AG04450 (cell line): Measurements from ENCODE around the gene PKDREJ. TPM values are rescaled to one million over a fixed set of nuclear protein-coding genes. Genes with fewer than 3 reads are reported as not detected.
"Not testable (repeated sequence)": the region's sequence is repeated elsewhere in the genome, so short reads cannot be mapped to it uniquely, and the experiment has no call there.

Experiments used
- CTCF ChIA-PET: fragments of 300-600, 350-600 bp; formaldehyde crosslinking; extraction: SDS; loops from one replicate; lab custom pipeline; 2022; ENCODE audit warnings: antibody characterized with exemption, inconsistent platforms; lab: Charles Lee
- POLR2A ChIA-PET: fragments of 350-600 bp; formaldehyde crosslinking; extraction: SDS; loops from one replicate; lab custom pipeline; 2021; ENCODE audit warnings: antibody characterized with exemption, inconsistent platforms; lab: Yijun Ruan, JAX
- DNase-seq: peaks from one replicate; pipeline ENCODE4 v3.0.0-alpha.2; 2011; ENCODE audit warnings: low read depth, low spot score
- H3K27ac ChIP-seq: one replicate; pipeline ENCODE4 v1.5.1; 2012; ENCODE audit warnings: low read depth, low read length, control low read depth
- H3K27me3 ChIP-seq: one replicate; pipeline ENCODE4 v1.6.0; 2012; ENCODE audit warnings: low read length; ENCODE audit not compliant: control insufficient read depth, insufficient read depth
- H3K4me3 ChIP-seq: 2 replicates; pipeline ENCODE4 v1.5.1; 2011; ENCODE audit warnings: mild to moderate bottlenecking, low read depth, low read length, control low read depth
- H3K9me3 ChIP-seq: 2 replicates; pipeline ENCODE4 v1.5.1; 2012; ENCODE audit warnings: low read length; ENCODE audit not compliant: control insufficient read depth, insufficient read depth
- polyA minus RNA-seq: library from RNA; depleted of rRNA, polyadenylated mRNA; stranded (reverse); fragments of >200 nt; gene quantifications from 2 replicates; pipeline ENCODE4 v1.2.3, GENCODE V29; 2011; rRNA and poly(A)+ RNA removed
- polyA plus RNA-seq: library from polyadenylated mRNA; depleted of rRNA; stranded (reverse); fragments of >200 nt; gene quantifications from 2 replicates; pipeline ENCODE4 v1.2.3, GENCODE V29; 2011; rRNA removed
- TF ChIP-seq, protein P1 (sequence below): IDR thresholded peaks from 2 replicates; pipeline ENCODE4 v1.5.1; 2011; ENCODE audit warnings: low read depth, low read length, control low read depth, inconsistent platforms

Gene PKDREJ, protein sequence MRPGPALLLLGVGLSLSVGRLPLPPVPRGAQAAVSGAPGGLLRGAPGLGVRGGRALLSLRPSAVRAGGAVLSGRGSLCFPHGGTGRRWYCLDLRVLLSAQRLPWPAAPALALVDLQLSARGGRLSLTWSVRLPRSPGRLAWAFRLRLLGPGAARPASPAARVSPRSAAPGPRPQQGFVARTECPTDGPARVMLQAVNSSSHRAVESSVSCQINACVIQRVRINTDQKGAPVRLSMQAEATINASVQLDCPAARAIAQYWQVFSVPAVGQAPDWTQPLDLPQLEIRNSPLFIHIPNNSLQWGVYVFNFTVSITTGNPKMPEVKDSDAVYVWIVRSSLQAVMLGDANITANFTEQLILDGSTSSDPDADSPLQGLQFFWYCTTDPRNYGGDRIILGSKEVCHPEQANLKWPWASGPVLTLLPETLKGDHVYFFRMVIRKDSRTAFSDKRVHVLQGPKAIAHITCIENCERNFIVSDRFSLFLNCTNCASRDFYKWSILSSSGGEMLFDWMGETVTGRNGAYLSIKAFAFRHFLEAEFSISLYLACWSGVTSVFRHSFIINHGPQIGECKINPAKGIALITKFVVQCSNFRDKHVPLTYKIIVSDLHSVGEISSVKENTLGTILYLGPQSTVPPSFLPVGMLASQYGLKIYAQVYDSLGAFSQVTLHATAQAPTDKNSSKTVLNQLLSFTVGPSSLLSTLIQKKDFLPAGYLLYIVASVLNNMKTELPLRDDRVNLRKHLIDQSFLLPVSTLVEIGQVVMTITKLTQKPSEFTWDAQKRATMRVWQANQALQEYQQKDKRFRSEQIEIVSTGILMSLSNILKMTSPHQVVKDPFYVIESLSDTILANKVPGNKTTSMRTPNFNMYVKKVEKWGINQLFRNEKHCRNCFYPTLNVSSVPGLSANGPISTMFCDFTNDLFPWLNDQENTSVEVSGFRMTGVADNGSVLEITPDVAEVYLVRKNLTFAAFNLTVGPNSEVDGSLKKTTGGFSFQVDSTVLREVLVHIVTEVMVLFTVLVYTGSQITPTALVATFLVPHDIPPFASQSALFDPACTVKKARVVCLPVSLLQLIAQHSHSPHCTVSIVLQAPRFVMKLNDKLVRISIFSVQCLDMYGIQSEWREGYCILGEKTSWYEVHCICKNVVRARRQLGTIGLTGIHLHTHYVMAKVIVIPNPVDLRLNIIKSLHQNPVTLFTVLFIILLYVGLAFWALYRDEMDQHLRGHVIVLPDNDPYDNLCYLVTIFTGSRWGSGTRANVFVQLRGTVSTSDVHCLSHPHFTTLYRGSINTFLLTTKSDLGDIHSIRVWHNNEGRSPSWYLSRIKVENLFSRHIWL (N-terminal part only)
- polyA plus RNA-seq: 0.01 TPM in 2 replicates
- polyA minus RNA-seq: 0.05 and 0.09 TPM in 2 replicates

DNA sequence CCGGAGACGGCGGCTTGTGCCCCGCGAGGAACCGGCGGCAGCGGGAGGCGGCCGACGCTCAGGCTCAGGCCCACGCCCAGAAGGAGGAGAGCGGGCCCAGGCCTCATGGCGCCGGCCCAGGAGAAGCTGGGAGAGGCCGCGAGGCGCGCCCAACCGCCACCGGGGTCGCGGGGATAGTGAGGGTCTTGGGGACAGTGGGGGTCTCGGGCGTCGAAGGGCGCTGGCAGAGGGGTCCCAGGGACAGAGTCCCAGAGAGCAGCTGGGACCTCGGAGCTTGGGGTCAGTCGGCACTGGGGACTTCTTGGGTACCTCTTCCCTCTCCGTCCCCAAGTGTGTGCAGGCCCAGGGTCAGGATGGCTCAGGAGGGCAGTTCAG, at the start of gene PKDREJ:
PKDREJ (minus strand) TSS at position 128 of the 375 bp plus-strand sequence; CDS start at position 107, 21 bp downstream.
- POLR2A ChIA-PET: no interaction called here
- Histone ChIP-seq H3K27me3 (peaks cover 26% of the 10 kb centered on the region), H3K4me3 (no peak within 1 kb of the TSS), H3K9me3 (peaks cover 25% of the 10 kb centered on the region), H3K27ac (no peak within 1 kb of the TSS)
- CTCF ChIA-PET: no interaction called here
- TF ChIP-seq, protein P1, sequence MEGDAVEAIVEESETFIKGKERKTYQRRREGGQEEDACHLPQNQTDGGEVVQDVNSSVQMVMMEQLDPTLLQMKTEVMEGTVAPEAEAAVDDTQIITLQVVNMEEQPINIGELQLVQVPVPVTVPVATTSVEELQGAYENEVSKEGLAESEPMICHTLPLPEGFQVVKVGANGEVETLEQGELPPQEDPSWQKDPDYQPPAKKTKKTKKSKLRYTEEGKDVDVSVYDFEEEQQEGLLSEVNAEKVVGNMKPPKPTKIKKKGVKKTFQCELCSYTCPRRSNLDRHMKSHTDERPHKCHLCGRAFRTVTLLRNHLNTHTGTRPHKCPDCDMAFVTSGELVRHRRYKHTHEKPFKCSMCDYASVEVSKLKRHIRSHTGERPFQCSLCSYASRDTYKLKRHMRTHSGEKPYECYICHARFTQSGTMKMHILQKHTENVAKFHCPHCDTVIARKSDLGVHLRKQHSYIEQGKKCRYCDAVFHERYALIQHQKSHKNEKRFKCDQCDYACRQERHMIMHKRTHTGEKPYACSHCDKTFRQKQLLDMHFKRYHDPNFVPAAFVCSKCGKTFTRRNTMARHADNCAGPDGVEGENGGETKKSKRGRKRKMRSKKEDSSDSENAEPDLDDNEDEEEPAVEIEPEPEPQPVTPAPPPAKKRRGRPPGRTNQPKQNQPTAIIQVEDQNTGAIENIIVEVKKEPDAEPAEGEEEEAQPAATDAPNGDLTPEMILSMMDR: no peak
- DNase-seq: no peak

DNA sequence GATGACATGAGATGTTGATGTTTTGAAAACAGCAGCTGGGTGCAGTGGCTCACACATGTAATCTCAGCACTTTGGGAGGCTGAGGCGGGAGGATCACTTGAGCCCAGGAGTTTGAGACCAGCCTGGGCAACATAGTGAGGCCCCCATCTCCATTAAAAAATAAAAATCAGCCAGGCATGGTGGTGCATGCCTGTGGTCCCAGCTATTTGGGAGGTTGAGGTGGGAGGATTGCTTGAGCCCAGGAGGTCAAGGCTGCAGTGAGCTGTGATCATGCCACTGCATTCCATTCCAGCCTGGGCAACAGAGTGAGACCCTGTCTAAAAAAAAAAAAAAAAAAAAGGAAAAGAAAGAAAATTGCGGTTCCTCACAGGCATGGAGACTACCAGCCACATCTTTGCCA, 49.7 kb upstream of the PKDREJ start:
- H3K9me3 ChIP-seq, H3K27me3 ChIP-seq, DNase-seq, H3K4me3 ChIP-seq, H3K27ac ChIP-seq: not testable (repeated sequence)
- CTCF ChIA-PET: interaction anchor here (0.7 to 7.6 kb wide), 4 partner anchors 10 to 318 kb away, joined by 4 to 78 read pairs (median 26); no protein-coding TSS in a partner anchor
- POLR2A ChIA-PET: interaction anchor here (0.7 kb wide), 1 partner anchor 317 kb away, joined by 8 read pairs; no protein-coding TSS in a partner anchor

DNA sequence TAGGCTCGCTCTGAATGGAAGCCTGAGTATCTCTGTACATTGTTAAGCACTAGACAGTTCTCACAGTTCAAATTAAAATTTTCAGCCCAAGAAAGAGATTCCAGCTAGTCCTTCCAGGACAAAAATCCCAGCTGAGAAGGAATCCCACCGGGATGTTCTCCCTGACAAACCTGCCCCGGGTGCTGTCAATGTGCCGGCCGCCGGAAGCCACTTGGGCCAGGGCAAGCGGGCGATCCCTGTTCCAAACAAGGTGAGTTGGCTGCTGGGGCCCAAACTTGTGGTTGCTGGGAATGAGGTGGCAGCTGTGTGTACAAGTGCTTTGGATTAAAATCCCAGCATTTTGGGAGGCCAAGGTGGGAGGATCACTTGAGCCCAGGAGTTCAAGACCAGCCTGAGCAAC, 48.9 kb upstream of the PKDREJ start:
- ChIA-PET POLR2A (no interaction called here), CTCF (interaction anchor here (0.7 to 7.6 kb wide), 6 partner anchors 190 to 317 kb away, joined by 3 to 78 read pairs (median 8); no protein-coding TSS in a partner anchor)
- Histone ChIP-seq H3K9me3 (no peaks in the 10 kb centered on the region), H3K4me3 (no peak overlapping the region), H3K27me3 (no peaks in the 10 kb centered on the region), H3K27ac (no peak overlapping the region)
- DNase-seq: no peak
- TF ChIP-seq, protein P1: no peak

DNA sequence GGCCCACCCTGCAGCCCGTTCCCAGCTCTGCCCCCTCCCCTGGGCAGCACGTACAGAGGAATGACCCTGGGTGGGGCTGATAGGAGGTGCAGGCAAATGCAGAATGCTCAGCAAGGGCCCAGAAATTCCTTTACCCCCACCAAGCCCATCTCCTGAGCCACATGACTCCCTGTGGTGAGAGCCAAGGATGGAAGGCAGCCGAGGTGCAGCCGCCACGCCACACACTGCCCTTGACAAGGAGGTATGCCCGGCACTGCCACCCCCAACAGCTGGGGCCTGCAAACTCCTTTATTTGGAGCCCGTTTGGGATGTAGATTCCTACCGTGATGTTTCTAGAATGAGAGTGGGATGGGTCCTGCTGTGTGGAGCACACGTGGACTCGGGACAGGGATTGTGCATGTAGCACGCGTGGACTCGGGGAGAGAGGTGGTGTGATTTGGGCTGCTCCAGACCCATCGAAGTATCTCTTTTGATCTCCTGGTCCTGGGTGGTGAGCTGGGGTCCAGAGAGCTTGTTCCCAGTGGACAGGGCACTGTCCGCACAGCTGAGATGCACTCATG, 46.5 kb upstream of the PKDREJ start:
- POLR2A ChIA-PET: no interaction called here

More for the DNA sequence above, 46.5 kb upstream of the PKDREJ start:
- CTCF ChIA-PET: no interaction called here
- TF ChIP-seq, protein P1: no peak
- no peak for DNase-seq
- no peak overlapping the region for H3K27ac ChIP-seq
- no peak overlapping the region for H3K4me3 ChIP-seq
- no peaks in the 10 kb centered on the region for H3K9me3 ChIP-seq
- H3K27me3 ChIP-seq: no peaks in the 10 kb centered on the region
